Right lobe of liver (tissue), 6 donors: ENCODE results near the gene NLN. TPM values are rescaled to one million over a fixed set of nuclear protein-coding genes. Genes with fewer than 3 reads are reported as not detected.

Experiments used
- ATAC-seq, 4 donors: fragments of 200-7000 bp; cut with Tn5 transposase; one replicate each; pipeline ENCODE4 v1.9.1; 2020; ENCODE audit warnings: mild to moderate bottlenecking in 4 of 4, moderate library complexity in 4 of 4
- DNase-seq, 3 donors: peaks; one replicate each; pipeline ENCODE4 v3.0.0-alpha.2; 2020
- H3K27ac ChIP-seq, 3 donors: fragments of 200-600 bp; one replicate each; pipeline ENCODE4 v1.8.0; 2022
- H3K27me3 ChIP-seq, 2 donors: fragments of 200-600 bp; one replicate each; pipeline ENCODE4 v1.8.0; 2022
- H3K36me3 ChIP-seq, 4 donors: fragments of 200-600 bp; sonication (generic) in 1 of 4; one replicate each; pipeline versions ENCODE4 v1.5.1 to v1.8.0; 2017 to 2022; ENCODE audit warnings: control low read depth in 1 of 4
- H3K4me1 ChIP-seq, 4 donors: fragments of 200-600 bp; sonication (generic) in 1 of 4; one replicate each; pipeline versions ENCODE4 v1.5.1 to v1.8.0; 2017 to 2022; ENCODE audit warnings: control low read depth in 1 of 4
- H3K4me3 ChIP-seq, 3 donors: fragments of 200-600 bp; one replicate each; pipeline ENCODE4 v1.8.0; 2022
- H3K9me3 ChIP-seq, 4 donors: fragments of 200-600 bp; sonication (generic) in 1 of 4; one replicate each; pipeline versions ENCODE4 v1.5.1 to v1.8.0; 2017 to 2022; ENCODE audit warnings: control low read depth in 1 of 4
- POLR2A ChIP-seq: fragments of 450-650 bp; IDR thresholded peaks from one replicate; pipeline ENCODE4 v1.6.1; 2017; ENCODE audit warnings: antibody characterized with exemption, mild to moderate bottlenecking
- WGBS: methylation state at CpG from one replicate; pipeline ENCODE4 v1.1.6; 2018; ENCODE audit warnings: low coverage, low lambda C conversion rate; ENCODE audit not compliant: insufficient coverage; ENCODE audit errors: missing lambda C conversion rate; 5-methylcytosine and 5-hydroxymethylcytosine counted together
- intact Hi-C, 2 donors: fragments of 100-400 bp; cut with DNase I; formaldehyde crosslinking; loops; one replicate each; pipeline versions ENCODE4 v1.11.2 to v1.14.1; 2022
- total RNA-seq, 6 experiments: library from RNA; depleted of rRNA in 2 of 6; stranded (reverse); fragments of >200 nt in 2 of 6; fragmentation: NEBNext Ultra II Directional in 3 of 6; extraction: Animal tissue kit (Norgen Biotek cat#: 25700) in 3 of 6; gene quantifications; one replicate each; pipeline versions ENCODE4 v1.1.0 to v1.2.4, GENCODE V29; 2016 to 2023
- TF ChIP-seq, protein P1 (sequence below), 4 donors: fragments of 200-600 bp in 3 of 4; fragments of 450-650 bp in 1 of 4; IDR thresholded peaks; one replicate each; pipeline versions ENCODE4 v1.5.1 to v1.8.0; 2016 to 2022; ENCODE audit warnings: antibody characterized with exemption in 4 of 4, mild to moderate bottlenecking in 2 of 4
- donor health status: DM: no; HTN: yes; CAD: no.
- donor health status: DM: no; HTN: no; CAD: no.
- donor health status: DM: no; HTN: no; CAD: no.
- donor health status: DM: no; HTN: yes; CAD: no.
- donor health status: DM: no; HTN: yes; CAD: no.

Gene NLN
- total RNA-seq, 6 experiments from 2014 or later, result 28.3 to 68.2 (median 36.7) TPM

- ATAC-seq (no peak), DNase-seq (no peak)
- no peak overlapping the region for H3K4me3 ChIP-seq
- no peaks in the 10 kb centered on the region for H3K27me3 ChIP-seq
- intact Hi-C loops, result no loop called here
- H3K9me3 ChIP-seq, result no peaks in the 10 kb centered on the region
- TF ChIP-seq POLR2A, result no peak
- TF ChIP-seq, protein P1, sequence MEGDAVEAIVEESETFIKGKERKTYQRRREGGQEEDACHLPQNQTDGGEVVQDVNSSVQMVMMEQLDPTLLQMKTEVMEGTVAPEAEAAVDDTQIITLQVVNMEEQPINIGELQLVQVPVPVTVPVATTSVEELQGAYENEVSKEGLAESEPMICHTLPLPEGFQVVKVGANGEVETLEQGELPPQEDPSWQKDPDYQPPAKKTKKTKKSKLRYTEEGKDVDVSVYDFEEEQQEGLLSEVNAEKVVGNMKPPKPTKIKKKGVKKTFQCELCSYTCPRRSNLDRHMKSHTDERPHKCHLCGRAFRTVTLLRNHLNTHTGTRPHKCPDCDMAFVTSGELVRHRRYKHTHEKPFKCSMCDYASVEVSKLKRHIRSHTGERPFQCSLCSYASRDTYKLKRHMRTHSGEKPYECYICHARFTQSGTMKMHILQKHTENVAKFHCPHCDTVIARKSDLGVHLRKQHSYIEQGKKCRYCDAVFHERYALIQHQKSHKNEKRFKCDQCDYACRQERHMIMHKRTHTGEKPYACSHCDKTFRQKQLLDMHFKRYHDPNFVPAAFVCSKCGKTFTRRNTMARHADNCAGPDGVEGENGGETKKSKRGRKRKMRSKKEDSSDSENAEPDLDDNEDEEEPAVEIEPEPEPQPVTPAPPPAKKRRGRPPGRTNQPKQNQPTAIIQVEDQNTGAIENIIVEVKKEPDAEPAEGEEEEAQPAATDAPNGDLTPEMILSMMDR (IDR thresholded peaks at IDR 0.05), result no peak
- H3K27ac ChIP-seq, result no peak overlapping the region
- H3K4me1 ChIP-seq, result no peaks in the 10 kb centered on the region
- 94% methylated on average over 11 of the region's 17 CpGs for WGBS
- peaks cover 0 to 10% (median 2%) of the 10 kb centered on the region in 4 donors for H3K36me3 ChIP-seq
Observed at GRCh38 chr5:65791712-65792673, 70.0 kb downstream of the NLN start.

DNA sequence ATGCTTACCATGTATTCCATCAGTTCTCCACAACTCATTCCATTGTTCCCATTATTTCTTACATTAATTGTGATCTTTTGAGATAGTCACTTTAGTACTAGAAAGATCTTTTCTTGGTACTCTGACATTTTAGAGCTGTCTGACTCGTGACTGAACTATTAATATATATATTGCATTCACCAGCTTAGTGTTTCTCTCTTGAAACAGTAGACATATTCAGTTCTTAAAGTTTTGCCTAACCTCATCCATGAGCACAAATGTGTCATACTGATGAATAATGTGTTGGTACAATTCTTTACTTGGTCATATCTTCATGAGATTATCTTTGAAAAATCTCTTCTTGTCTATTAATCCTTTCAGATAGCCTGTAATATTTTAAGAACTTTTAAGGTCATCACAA lies 74.3 kb downstream of the NLN start:
- TF ChIP-seq, protein P1 (IDR thresholded peaks at IDR 0.05), result no peak
- no peak for TF ChIP-seq POLR2A
- no peak overlapping the region for H3K4me3 ChIP-seq
- no peak for DNase-seq
- no peaks in the 10 kb centered on the region for H3K27me3 ChIP-seq
- ATAC-seq, result no peak
- H3K4me1 ChIP-seq, result no peaks in the 10 kb centered on the region
- H3K9me3 ChIP-seq, result no peaks in the 10 kb centered on the region
- intact Hi-C loops, result no loop called here
- 80% methylated on average over 1 of the region's 1 CpG for WGBS
- H3K36me3 ChIP-seq, result no peaks in the 10 kb centered on the region
- no peak overlapping the region for H3K27ac ChIP-seq

DNA sequence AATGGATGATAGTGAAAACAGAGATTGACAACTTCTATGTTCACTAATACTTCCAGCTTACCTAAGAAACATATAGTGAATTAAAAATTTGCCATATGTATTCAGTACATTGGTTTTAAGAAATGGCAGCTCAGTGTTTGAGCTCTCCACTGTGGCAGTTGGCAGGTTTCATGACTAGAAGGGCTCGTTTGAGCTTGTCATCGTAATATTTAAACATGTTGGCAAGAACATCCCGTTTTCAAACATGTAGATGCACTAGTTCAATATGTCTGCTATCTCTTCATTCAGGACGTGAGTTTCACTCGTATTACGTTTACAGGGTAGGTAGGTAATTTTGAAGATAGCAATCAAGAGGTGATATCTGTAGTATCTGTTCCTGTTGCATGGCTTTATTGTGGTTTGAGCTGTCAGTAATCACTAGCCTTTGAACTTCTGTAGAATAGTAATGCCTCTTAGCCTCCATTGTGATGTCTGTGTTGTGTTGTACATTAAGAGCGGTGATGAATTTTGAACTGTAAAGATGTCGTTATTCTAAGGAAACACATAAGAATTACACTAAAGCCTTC lies 74.8 kb downstream of the NLN start:
- Histone ChIP-seq H3K27ac (no peak overlapping the region), H3K36me3 (no peaks in the 10 kb centered on the region), H3K4me3 (no peak overlapping the region), H3K9me3 (no peaks in the 10 kb centered on the region), H3K4me1 (no peaks in the 10 kb centered on the region), H3K27me3 (no peaks in the 10 kb centered on the region)
- no peak for ATAC-seq
- no peak for DNase-seq
- WGBS, result 90% methylated on average over 8 of the region's 8 CpGs
- TF ChIP-seq POLR2A, result no peak
- TF ChIP-seq, protein P1 (IDR thresholded peaks at IDR 0.05), result no peak
- intact Hi-C loops, result no loop called here

DNA sequence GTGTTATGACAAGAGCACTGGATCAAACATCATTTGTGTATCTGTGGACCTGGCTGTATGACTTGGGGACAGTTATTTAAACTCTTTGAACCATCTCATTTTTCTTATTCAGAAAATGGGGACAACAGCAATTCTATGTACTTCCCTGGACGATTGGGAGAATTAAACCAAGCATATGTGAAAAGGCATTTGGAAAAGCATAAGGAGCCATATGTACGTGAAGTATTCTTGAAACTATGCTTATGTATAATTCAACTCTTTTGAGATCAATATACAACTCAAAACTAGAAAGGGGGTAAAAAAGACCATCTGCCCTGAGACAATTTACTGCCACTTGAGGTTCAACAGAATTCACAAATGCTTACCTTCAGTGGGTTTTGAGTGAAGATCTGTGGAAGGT lies 75.5 kb downstream of the NLN start:
- no peak for ATAC-seq
- H3K9me3 ChIP-seq, result no peaks in the 10 kb centered on the region

More for the DNA sequence above, 75.5 kb downstream of the NLN start:
- H3K27me3 ChIP-seq, result no peaks in the 10 kb centered on the region
- H3K36me3 ChIP-seq, result no peaks in the 10 kb centered on the region
- DNase-seq, result no peak
- no peaks in the 10 kb centered on the region for H3K4me1 ChIP-seq
- intact Hi-C loops, result no loop called here
- 83% methylated on average over 2 of the region's 2 CpGs for WGBS
- no peak overlapping the region for H3K4me3 ChIP-seq
- H3K27ac ChIP-seq, result no peak overlapping the region
- TF ChIP-seq POLR2A, result no peak
- TF ChIP-seq, protein P1 (IDR thresholded peaks at IDR 0.05), result no peak
